ENCODE data around the gene NBPF3. TPM values are rescaled to one million over a fixed set of nuclear protein-coding genes. Genes with fewer than 3 reads are reported as not detected.
"Not testable (repeated sequence)": the region's sequence is repeated elsewhere in the genome, so short reads cannot be mapped to it uniquely, and the experiment has no call there.

Gene NBPF3
- total and polyA plus RNA-seq, 8 donors = 1.1 to 42.8 (median 10.1) TPM

- Histone ChIP-seq H3K4me1 (no peaks in the 10 kb centered on the region), H3K4me3 (no peak overlapping the region), H3K36me3 (no peaks in the 10 kb centered on the region), H3K27me3 (peaks cover 0 to 22% (median 0%) of the 10 kb centered on the region in 3 donors), H3K27ac (no peak overlapping the region), H3K9me3 (no peaks in the 10 kb centered on the region)
- no peak for TF ChIP-seq POLR2AphosphoS5 (IDR thresholded peaks at IDR 0.05)
- no peak for TF ChIP-seq POLR2A (IDR thresholded peaks at IDR 0.05)
- TF ChIP-seq EP300 (IDR thresholded peaks at IDR 0.05) = no peak
- no peak for TF ChIP-seq CTCF (IDR thresholded peaks at IDR 0.05)
- intact Hi-C loops (cut with DNase I; ENCODE audit: low total_unique reads) = no loop called here
- 36 to 40% (median 39%) methylated on average over 15 of the region's 15 CpGs for WGBS, 5 donors
- peak in 1 of 2 donors; percentile 29 for DNase-seq
Measured at GRCh38 chr1:21397813-21398188, 42.1 kb upstream of the NBPF3 start.

- DNase-seq; H3K4me3 ChIP-seq; H3K27me3 ChIP-seq; H3K9me3 ChIP-seq; H3K36me3 ChIP-seq; H3K27ac ChIP-seq; H3K4me1 ChIP-seq; intact Hi-C loops (cut with DNase I; ENCODE audit: low total_unique reads): not testable (repeated sequence)
- WGBS, 5 donors = 80 to 90% (median 88%) methylated on average over 9 of the region's 9 CpGs
Measured at GRCh38 chr1:21401726-21402346, 38.1 kb upstream of the NBPF3 start.

- H3K27me3 ChIP-seq = no peaks in the 10 kb centered on the region
- intact Hi-C loops (cut with DNase I; ENCODE audit: low total_unique reads) = no loop called here
- H3K27ac ChIP-seq = no peak overlapping the region
- no peaks in the 10 kb centered on the region for H3K36me3 ChIP-seq
- H3K9me3 ChIP-seq = no peaks in the 10 kb centered on the region
- WGBS, 5 donors = 52 to 64% (median 57%) methylated on average over 2 of the region's 2 CpGs
- no peak for DNase-seq
- no peaks in the 10 kb centered on the region for H3K4me1 ChIP-seq
- TF ChIP-seq CTCF (IDR thresholded peaks at IDR 0.05) (no peak), EP300 (IDR thresholded peaks at IDR 0.05) (no peak), POLR2AphosphoS5 (IDR thresholded peaks at IDR 0.05) (no peak), POLR2A (IDR thresholded peaks at IDR 0.05) (no peak)
- H3K4me3 ChIP-seq = no peak overlapping the region
Measured at GRCh38 chr1:21406659-21407058, 33.3 kb upstream of the NBPF3 start.

GRCh38 chr1:21409897-21410296 lies 30.0 kb upstream of the NBPF3 start:
- H3K27me3 ChIP-seq; DNase-seq; H3K4me3 ChIP-seq; intact Hi-C loops (cut with DNase I; ENCODE audit: low total_unique reads); H3K36me3 ChIP-seq; H3K27ac ChIP-seq; H3K4me1 ChIP-seq; H3K9me3 ChIP-seq: not testable (repeated sequence)
- WGBS, 5 donors = 25 to 41% (median 33%) methylated on average over 3 of the region's 3 CpGs

- Histone ChIP-seq H3K27me3 (peaks cover 0 to 7% (median 0%) of the 10 kb centered on the region in 3 donors), H3K4me1 (no peaks in the 10 kb centered on the region), H3K27ac (no peak overlapping the region), H3K4me3 (no peak overlapping the region), H3K36me3 (no peaks in the 10 kb centered on the region), H3K9me3 (no peaks in the 10 kb centered on the region)
- DNase-seq = no peak
- intact Hi-C loops (cut with DNase I; ENCODE audit: low total_unique reads) = no loop called here
- 81 to 92% (median 86%) methylated on average over 5 of the region's 5 CpGs for WGBS, 5 donors
- no peak for TF ChIP-seq POLR2A (IDR thresholded peaks at IDR 0.05)
- TF ChIP-seq CTCF (IDR thresholded peaks at IDR 0.05) = no peak
- TF ChIP-seq EP300 (IDR thresholded peaks at IDR 0.05) = no peak
Measured at GRCh38 chr1:21414015-21414414, 25.9 kb upstream of the NBPF3 start.

GRCh38 chr1:21420378-21420777 lies 19.6 kb upstream of the NBPF3 start:
- H3K27me3 ChIP-seq; DNase-seq; H3K4me3 ChIP-seq; H3K36me3 ChIP-seq; intact Hi-C loops (cut with DNase I; ENCODE audit: low total_unique reads); H3K27ac ChIP-seq; H3K9me3 ChIP-seq; H3K4me1 ChIP-seq: not testable (repeated sequence)
- WGBS, 5 donors = 78 to 85% (median 80%) methylated on average over 6 of the region's 6 CpGs

- intact Hi-C loops (cut with DNase I; ENCODE audit: low total_unique reads); H3K36me3 ChIP-seq; H3K27ac ChIP-seq; H3K27me3 ChIP-seq; H3K9me3 ChIP-seq; H3K4me3 ChIP-seq; H3K4me1 ChIP-seq; DNase-seq: not testable (repeated sequence)
- WGBS, 5 donors = 63 to 70% (median 67%) methylated on average over 8 of the region's 8 CpGs
Measured at GRCh38 chr1:21421307-21421706, 18.6 kb upstream of the NBPF3 start.

- H3K9me3 ChIP-seq; H3K4me3 ChIP-seq; H3K4me1 ChIP-seq; H3K36me3 ChIP-seq; H3K27ac ChIP-seq; intact Hi-C loops (cut with DNase I; ENCODE audit: low total_unique reads): not testable (repeated sequence)
- DNase-seq = peak in 1 of 2 donors; percentile 30
- peaks cover 0 to 13% (median 0%) of the 10 kb centered on the region in 3 donors for H3K27me3 ChIP-seq
- 6 to 10% (median 8%) methylated on average over 13 to 45 of the region's 74 CpGs for WGBS, 5 donors
Measured at GRCh38 chr1:21427798-21428480, 12.0 kb upstream of the NBPF3 start.
